ENCODE measurements around the gene CD84.
"Not testable (repeated sequence)": the region's sequence is repeated elsewhere in the genome, so short reads cannot be mapped to it uniquely, and the experiment has no call there.

CD84 gene

DNA sequence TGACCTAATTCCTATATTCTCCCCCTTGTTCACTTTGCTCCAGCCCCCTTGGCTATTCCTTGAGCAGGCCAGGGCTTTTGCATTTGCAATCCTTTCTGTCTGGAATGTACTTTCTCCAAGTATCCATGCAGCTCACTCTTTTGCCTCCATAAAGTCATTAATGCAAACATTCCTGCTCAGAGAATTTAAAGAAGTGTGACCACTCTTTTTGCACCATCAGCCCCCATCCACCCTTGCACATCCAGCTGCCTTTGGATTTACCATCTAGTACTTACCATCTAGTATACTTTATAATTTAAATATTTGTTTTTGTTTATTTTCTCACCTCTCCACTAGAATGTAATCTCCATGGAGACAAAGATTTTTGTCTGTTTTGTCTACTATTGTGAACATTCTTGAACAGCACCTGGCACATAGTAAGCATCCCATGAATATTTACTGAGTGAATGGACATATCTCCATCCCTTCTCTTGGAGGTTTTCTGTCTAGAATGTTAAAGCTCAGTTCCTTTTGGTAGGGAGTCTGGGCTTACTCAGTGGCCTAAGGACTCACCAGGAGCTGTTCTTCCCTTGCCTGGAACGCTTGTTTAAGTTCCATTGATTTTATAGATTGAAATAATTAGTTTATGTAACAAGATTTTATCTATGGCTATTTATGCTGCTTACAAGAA is 78.8 kb downstream of the CD84 start:
- no peak for DNase-seq

DNA sequence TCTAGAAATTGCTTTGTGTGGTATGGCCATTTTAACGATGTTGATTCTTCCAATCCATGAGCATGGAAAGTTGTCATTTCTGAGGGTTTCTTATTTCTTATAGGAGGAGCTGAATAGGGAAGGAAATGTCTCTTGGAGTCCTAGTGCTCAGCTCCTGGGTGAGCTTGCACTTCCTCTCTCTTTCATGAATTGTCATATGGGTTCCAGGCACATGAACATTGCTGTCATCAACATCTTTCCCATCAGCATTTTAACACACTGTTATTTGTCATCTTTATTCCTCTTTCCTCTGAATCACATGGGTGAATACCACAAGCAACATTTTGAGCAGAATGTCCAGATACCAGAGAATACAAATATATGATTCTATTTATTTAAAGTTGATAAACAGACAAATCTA is 79.7 kb downstream of the CD84 start:
- no peak for DNase-seq

DNA sequence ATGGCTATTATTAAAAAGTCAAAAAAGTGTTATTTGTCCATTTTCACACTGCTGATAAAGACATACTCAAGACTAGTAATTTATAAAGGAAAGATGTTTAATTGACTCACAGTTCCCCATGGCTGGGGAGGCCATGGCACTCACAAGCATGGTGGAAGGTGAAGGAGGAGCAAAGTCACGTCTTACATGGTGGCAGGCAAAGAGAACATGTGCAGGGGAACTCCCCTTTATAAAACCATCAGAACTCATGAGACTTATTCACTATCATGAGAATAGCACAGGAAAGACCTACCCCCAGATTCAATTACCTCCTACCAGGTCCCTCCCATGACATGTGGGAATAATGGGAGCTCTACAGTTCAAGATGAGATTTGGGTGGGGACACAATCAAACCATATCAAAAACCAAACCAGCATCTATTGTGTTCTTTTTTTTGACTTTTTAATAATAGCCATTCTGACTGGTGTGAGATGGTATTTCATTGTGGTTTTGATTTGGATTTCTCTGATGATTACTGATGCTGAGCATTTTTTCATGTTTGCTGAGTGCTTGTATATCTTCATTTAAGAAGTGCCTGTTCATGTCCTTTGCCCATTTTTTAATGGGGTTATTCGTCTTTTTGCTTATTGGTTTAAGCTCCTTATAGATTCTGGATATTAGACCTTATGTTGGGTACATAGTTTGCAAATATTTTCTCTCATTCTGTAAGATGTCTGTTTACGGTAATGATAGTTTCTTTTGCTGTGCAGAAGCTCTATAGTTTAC is 80.8 kb downstream of the CD84 start:
- not testable (repeated sequence) for DNase-seq

DNA sequence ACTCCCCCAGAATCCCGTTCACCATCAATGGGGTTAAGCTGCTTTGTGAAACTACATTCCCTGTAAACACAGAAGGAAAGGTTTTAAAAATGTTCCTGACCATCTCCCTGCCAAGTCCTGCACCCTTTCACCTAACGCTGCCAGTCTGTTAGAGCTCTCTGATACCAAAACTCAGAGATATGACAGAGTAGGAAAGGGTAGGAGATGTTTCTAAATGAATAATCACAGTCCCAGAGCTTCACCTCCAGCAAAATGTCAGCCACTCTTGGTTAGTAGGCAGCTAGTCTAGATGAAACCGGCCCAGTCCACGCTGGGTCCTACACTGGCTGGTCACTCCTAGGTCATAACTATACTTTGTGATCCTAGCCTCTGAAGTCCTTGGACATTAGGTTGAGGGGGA is 83.0 kb downstream of the CD84 start:
- no peak for DNase-seq

DNA sequence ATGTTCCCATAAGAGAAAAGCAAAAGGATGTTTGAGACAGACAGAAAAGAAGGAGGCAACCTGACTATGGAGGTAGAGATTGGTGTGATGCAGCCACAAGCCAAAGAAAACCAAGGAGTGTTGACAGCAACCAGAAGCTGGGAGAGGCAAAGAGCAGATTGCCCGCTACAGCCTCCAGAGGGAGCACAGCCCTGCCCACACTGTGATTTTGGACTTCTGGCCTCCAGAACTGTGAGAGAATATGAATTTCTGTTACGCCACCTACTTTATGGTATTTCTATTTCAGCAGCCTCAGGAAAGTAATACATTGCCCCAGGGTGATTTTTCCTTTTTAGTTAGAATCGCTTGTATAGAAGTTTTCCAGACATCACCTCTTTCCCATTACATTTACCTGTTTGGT is 84.7 kb downstream of the CD84 start:
- no peak for DNase-seq

DNA sequence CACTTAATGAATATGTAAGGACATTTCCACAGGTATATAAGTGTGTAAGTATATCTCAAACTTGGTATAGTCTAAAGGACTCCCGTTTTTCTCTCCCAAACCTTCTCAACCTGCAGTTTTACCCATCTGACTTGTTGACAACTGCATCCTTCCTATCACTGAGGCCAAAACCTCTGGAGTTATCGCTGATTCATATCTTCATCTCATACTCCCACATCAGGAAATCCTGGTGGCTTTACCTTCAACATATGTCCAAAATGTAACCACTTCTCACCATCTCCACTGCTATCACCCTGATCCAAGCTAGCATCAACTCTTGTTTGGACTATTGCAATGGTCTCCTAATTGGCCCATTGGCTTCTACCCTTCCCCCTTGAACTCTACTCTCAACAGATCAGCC is 86.7 kb downstream of the CD84 start:
- DNase-seq: no peak

DNA sequence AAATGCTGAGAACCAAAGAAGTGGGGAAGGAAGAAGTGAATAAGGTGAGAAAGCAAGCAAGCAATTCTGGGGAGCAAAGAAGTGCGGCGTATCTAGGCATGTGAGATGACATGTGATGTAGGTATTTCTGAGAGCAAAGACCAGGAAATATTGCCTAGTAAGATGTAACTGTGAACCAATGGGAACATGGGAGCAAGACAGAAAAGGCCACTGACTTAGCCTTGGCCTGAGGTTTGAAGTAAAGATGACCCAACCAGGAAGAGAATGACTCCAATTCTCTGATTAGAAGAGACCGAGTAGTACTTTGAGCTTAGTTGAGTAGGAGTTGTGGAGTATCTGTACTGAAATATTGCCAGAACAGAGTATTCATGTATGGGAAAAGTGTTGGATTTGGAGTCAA is 87.3 kb downstream of the CD84 start:
- no peak for DNase-seq
